ENCODE results near the gene KCNIP1.

Gene KCNIP1

DNA sequence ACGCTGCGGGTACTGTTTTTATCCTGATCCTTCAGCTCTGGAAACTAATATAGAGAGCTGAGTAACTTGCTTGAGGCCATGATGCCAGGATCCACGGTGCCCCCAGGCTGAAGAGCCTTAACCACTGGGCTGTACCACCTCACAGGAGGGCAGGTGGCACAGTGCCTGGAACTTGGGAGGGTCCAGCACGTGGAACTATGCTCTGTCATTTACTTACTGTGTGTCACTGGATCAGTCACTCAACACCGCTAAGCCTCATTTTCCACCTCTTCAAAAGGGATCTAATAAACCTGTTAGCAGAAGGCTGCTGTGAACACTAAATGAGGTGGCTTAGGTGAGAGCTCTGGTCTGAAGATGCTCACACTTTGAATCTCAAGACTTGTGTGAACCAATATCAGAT lies 29.6 kb downstream of the KCNIP1 start:
- no peak overlapping the region for H3K4me3 ChIP-seq (ENCODE audit: low read length)
- DNase-seq (ENCODE audit: low read depth), result no peak
- TF ChIP-seq, protein P1, sequence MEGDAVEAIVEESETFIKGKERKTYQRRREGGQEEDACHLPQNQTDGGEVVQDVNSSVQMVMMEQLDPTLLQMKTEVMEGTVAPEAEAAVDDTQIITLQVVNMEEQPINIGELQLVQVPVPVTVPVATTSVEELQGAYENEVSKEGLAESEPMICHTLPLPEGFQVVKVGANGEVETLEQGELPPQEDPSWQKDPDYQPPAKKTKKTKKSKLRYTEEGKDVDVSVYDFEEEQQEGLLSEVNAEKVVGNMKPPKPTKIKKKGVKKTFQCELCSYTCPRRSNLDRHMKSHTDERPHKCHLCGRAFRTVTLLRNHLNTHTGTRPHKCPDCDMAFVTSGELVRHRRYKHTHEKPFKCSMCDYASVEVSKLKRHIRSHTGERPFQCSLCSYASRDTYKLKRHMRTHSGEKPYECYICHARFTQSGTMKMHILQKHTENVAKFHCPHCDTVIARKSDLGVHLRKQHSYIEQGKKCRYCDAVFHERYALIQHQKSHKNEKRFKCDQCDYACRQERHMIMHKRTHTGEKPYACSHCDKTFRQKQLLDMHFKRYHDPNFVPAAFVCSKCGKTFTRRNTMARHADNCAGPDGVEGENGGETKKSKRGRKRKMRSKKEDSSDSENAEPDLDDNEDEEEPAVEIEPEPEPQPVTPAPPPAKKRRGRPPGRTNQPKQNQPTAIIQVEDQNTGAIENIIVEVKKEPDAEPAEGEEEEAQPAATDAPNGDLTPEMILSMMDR (conservative IDR thresholded peaks at IDR 0.05; ENCODE audit: low read length), result no peak

- DNase-seq (ENCODE audit: low read depth), result no peak
- TF ChIP-seq, protein P1 (conservative IDR thresholded peaks at IDR 0.05; ENCODE audit: low read length), result no peak
- H3K4me3 ChIP-seq (ENCODE audit: low read length), result no peak overlapping the region
Observed at GRCh38 chr5:170534177-170534576, 30.4 kb downstream of the KCNIP1 start.

DNA sequence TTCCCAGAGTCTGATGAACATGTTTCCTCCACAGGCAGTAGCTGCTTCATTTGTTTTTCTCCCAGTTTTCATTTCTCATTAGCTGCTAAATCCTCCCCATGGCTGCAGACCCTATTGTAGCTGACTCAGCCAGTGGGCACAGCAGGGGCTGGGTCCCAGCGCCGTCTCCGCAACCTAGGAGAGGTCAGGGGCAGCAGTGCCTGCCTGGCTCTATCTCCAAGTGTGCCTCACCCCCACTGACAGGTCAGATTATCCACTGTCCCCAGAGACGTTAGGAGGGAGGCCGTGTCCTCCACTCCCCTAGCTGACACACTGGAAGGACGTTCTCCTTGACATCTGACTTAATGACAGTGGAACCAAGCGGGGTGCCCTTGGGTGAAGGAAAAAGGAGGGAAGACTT lies 31.1 kb downstream of the KCNIP1 start:
- no peak overlapping the region for H3K4me3 ChIP-seq (ENCODE audit: low read length)
- TF ChIP-seq, protein P1 (conservative IDR thresholded peaks at IDR 0.05; ENCODE audit: low read length), result no peak
- DNase-seq (ENCODE audit: low read depth), result no peak

- no peak overlapping the region for H3K4me3 ChIP-seq (ENCODE audit: low read length)
- DNase-seq (ENCODE audit: low read depth), result no peak
- TF ChIP-seq, protein P1 (conservative IDR thresholded peaks at IDR 0.05; ENCODE audit: low read length), result no peak
Observed at GRCh38 chr5:170536525-170536924, 32.7 kb downstream of the KCNIP1 start.

DNA sequence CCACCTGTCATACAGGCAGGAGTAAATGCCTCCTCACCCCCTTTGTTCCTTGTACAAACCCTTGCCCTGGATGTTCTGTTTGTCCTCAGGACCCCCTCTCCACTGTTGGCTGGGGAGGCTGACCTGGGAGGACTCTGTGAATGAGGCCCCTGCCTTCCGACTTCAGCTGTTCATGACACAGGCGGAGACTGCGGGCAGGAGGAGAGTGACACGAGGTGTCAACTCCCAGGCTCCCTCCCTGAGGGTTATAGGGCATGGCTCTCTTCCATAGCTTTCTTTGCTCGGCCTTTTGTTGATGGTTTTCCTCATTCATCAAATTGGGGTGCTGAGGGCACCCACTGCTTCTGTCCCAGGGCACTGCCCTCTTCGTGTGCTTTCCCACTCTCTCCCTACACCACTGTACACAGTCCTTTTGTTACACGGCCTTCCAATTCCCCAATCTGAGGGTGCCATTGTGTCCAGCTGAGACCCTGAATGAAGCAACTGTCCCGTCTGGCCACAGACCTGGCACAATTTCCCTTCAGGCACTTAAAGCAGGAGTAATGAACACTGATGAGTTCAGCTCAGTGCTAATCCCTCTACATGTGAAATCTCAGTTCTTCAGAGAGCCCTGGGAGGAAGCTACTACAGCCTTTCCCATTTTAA lies 33.8 kb downstream of the KCNIP1 start:
- no peak overlapping the region for H3K4me3 ChIP-seq (ENCODE audit: low read length)
- TF ChIP-seq, protein P1 (conservative IDR thresholded peaks at IDR 0.05; ENCODE audit: low read length), result no peak
- DNase-seq (ENCODE audit: low read depth), result no peak

GRCh38 chr5:170538096-170538465 lies 34.3 kb downstream of the KCNIP1 start:
- DNase-seq (ENCODE audit: low read depth), result no peak
- TF ChIP-seq, protein P1 (conservative IDR thresholded peaks at IDR 0.05; ENCODE audit: low read length), result no peak
- no peak overlapping the region for H3K4me3 ChIP-seq (ENCODE audit: low read length)

DNA sequence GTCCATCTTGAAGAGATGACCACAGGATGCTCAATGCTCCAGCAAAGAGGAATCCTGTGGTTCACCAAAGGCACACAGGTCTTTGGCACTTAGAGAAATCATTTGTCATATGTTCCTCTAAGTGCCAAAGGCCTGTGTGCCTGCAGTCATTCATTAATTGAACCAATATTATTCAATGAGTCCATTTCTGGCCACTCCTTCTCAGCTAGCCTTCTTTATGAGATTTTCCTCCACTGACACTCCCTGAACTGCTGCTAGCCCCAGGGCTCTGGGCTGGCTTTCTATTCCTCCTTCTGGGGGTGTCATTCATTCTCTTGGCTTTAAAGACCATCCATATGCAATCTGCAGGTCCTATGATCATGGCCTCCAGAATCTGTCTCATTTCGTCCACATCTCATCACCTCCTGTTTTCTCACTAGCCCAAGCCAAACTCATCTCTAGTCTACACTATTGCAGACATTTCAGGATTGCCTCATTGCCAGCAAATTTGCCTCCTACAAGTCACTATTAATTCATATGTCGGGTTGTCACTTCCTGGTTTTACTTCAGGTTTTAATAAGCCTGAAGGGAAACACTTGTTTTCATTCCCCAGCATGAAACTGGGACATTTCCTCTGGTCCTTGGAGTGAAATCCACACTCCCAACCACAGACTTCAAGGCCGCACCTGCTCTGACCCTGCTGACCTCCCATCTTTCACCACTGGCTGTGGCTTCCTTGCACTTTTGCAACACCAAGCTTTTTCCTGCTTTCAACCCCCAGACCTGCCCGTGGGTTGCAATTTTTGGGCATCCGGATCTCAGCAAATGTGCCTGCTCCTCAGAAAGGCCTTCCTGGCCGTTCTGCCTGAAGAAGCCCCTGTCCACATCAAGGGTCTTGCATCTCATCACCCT lies 35.1 kb downstream of the KCNIP1 start:
- no peak overlapping the region for H3K4me3 ChIP-seq (ENCODE audit: low read length)
- no peak for DNase-seq (ENCODE audit: low read depth)
- TF ChIP-seq, protein P1 (conservative IDR thresholded peaks at IDR 0.05; ENCODE audit: low read length), result no peak
